H1 (cell line): ENCODE results near the gene CUEDC2. TPM values are rescaled to one million over a fixed set of nuclear protein-coding genes. Genes with fewer than 3 reads are reported as not detected.
A peak's percentile ranks its signal among the peaks of the same experiment; 100 is the strongest.

ENCODE experiments used
- CTCF ChIA-PET: fragments of 300-600 bp; sonication (Branson Sonifier 250); formaldehyde crosslinking; loops from one replicate; lab custom pipeline; 2021; ENCODE audit not compliant: partially characterized antibody; lab: Charles Lee
- POLR2A ChIA-PET: fragments of 300-600 bp; sonication (Branson Sonifier 250); formaldehyde crosslinking; loops from one replicate; lab custom pipeline; 2021; ENCODE audit warnings: inconsistent platforms; ENCODE audit not compliant: partially characterized antibody; lab: Charles Lee
- DNase-seq, 2 experiments: peaks; one replicate each; pipeline versions ENCODE4 v3.0.0 to v3.0.0-alpha.2; 2010 to 2022; ENCODE audit warnings: low spot score in 2 of 2, low read depth in 1 of 2, mixed read lengths in 1 of 2
- FAIRE-seq: peaks from 2 replicates; lab custom pipeline; 2011; peaks lifted over from hg19 to GRCh38; lab: Jason Lieb, UNC
- H2AFZ ChIP-seq: 2 replicates; pipeline ENCODE4 v1.8.1; 2012; ENCODE audit warnings: low read length, inconsistent platforms
- H2AK5ac ChIP-seq: 2 replicates; pipeline ENCODE4 v1.6.1; 2013; ENCODE audit warnings: low read depth, low read length
- H2BK120ac ChIP-seq: replicated peaks from 2 replicates; pipeline ENCODE3; 2013; ENCODE audit warnings: low read depth, low read length, inconsistent platforms
- H2BK12ac ChIP-seq: 2 replicates; pipeline ENCODE4 v1.6.1; 2013; ENCODE audit warnings: low read depth, low read length
- H2BK15ac ChIP-seq: 2 replicates; pipeline ENCODE4 v1.6.1; 2013; ENCODE audit warnings: low read length
- H2BK20ac ChIP-seq: 2 replicates; pipeline ENCODE4 v1.6.1; 2013; ENCODE audit warnings: low read length
- H2BK5ac ChIP-seq: 2 replicates; pipeline ENCODE4 v1.6.1; 2013; ENCODE audit warnings: low read depth, low read length
- H3K14ac ChIP-seq: 2 replicates; pipeline ENCODE4 v1.6.1; 2013; ENCODE audit warnings: inconsistent platforms; ENCODE audit not compliant: insufficient read length
- H3K18ac ChIP-seq: 2 replicates; pipeline ENCODE4 v1.6.1; 2013; ENCODE audit warnings: low read length; ENCODE audit errors: extremely low read depth
- H3K23ac ChIP-seq: 2 replicates; pipeline ENCODE4 v1.6.1; 2013; ENCODE audit warnings: inconsistent platforms; ENCODE audit not compliant: insufficient read length
- H3K23me2 ChIP-seq: 2 replicates; pipeline ENCODE4 v1.6.1; 2013; ENCODE audit warnings: low read depth, low read length
- H3K27ac ChIP-seq: 2 replicates; pipeline ENCODE4 v1.6.1; 2011; ENCODE audit warnings: low read depth, low read length, inconsistent platforms
- H3K27me3 ChIP-seq, 4 experiments: replicated peaks in 1 of 4; 1 replicate in 1 of 4; 2 replicates in 3 of 4; pipeline versions ENCODE4 v1.6.1 to v1.8.1; 2011 to 2013; ENCODE audit warnings: low read length in 3 of 4, mild to moderate bottlenecking in 3 of 4, inconsistent platforms in 2 of 4, mixed read lengths in 2 of 4, moderate library complexity in 1 of 4; ENCODE audit not compliant: control insufficient read depth in 3 of 4, insufficient read depth in 3 of 4; ENCODE audit errors: extremely low read depth in 1 of 4
- H3K36me3 ChIP-seq, 4 experiments: 2 replicates each; pipeline versions ENCODE4 v1.6.1 to v1.8.1; 2011 to 2013; ENCODE audit warnings: mild to moderate bottlenecking in 4 of 4, low read length in 3 of 4, moderate library complexity in 2 of 4, control low read depth in 1 of 4, inconsistent platforms in 1 of 4; ENCODE audit not compliant: insufficient read depth in 4 of 4, control insufficient read depth in 2 of 4
- H3K4ac ChIP-seq: replicated peaks from 2 replicates; pipeline ENCODE3; 2013; ENCODE audit warnings: low read length, low read depth, mixed read lengths, inconsistent platforms; ENCODE audit not compliant: insufficient read length
- H3K4me1 ChIP-seq, 4 experiments: replicated peaks in 1 of 4; 1 replicate in 1 of 4; 2 replicates in 3 of 4; pipeline versions ENCODE4 v1.6.1 to v1.8.1; 2011 to 2013; ENCODE audit warnings: low read length in 3 of 4, inconsistent platforms in 2 of 4, mixed read lengths in 1 of 4; ENCODE audit not compliant: insufficient read depth in 4 of 4, control insufficient read depth in 3 of 4
- H3K4me2 ChIP-seq, 2 experiments: 2 replicates each; pipeline versions ENCODE4 v1.6.1 to v1.8.1; 2011 to 2013; ENCODE audit warnings: low read depth in 2 of 2, low read length in 2 of 2, control low read depth in 1 of 2, inconsistent platforms in 1 of 2, mild to moderate bottlenecking in 1 of 2; ENCODE audit not compliant: insufficient read depth in 1 of 2
- H3K4me3 ChIP-seq, 4 experiments: fragments of 200-600, 300-600 bp in 1 of 4; sonication (generic), shearing (Covaris generic), sonication (Bioruptor Twin) in 1 of 4; 2 replicates each; pipeline versions ENCODE4 v1.5.1 to v1.8.1; 2011 to 2016; ENCODE audit warnings: low read length in 4 of 4, low read depth in 3 of 4, control low read depth in 2 of 4, inconsistent platforms in 2 of 4, mild to moderate bottlenecking in 2 of 4, mixed read lengths in 1 of 4, moderate library complexity in 1 of 4; ENCODE audit not compliant: insufficient read depth in 2 of 4; ENCODE audit errors: extremely low read depth in 1 of 4
- H3K56ac ChIP-seq: replicated peaks from 2 replicates; pipeline ENCODE3; 2013; ENCODE audit warnings: low read depth, mild to moderate bottlenecking, mixed read lengths, low read length, inconsistent platforms; ENCODE audit not compliant: insufficient read length
- H3K79me1 ChIP-seq: 2 replicates; pipeline ENCODE4 v1.6.1; 2013; ENCODE audit warnings: low read depth, low read length, control low read depth
- H3K79me2 ChIP-seq, 2 experiments: 2 replicates each; pipeline versions ENCODE4 v1.6.1 to v1.8.1; 2012 to 2013; ENCODE audit warnings: low read length in 2 of 2, mild to moderate bottlenecking in 2 of 2, inconsistent platforms in 1 of 2; ENCODE audit not compliant: insufficient read depth in 2 of 2, control insufficient read depth in 1 of 2
- H3K9ac ChIP-seq, 4 experiments: replicated peaks in 1 of 4; 1 replicate in 1 of 4; 2 replicates in 3 of 4; pipeline versions ENCODE4 v1.6.1 to v1.8.1; 2011 to 2013; ENCODE audit warnings: low read depth in 3 of 4, low read length in 3 of 4, control low read depth in 2 of 4, mild to moderate bottlenecking in 2 of 4, moderate library complexity in 2 of 4, inconsistent platforms in 1 of 4; ENCODE audit errors: extremely low read depth in 1 of 4
- H3K9me3 ChIP-seq, 2 experiments: 2 replicates each; pipeline versions ENCODE4 v1.6.1 to v1.8.1; 2012 to 2013; ENCODE audit warnings: mild to moderate bottlenecking in 2 of 2, moderate library complexity in 2 of 2, control low read depth in 1 of 2, inconsistent platforms in 1 of 2, low read depth in 1 of 2, low read length in 1 of 2, mixed read lengths in 1 of 2; ENCODE audit not compliant: insufficient read depth in 2 of 2
- H4K20me1 ChIP-seq, 2 experiments: replicated peaks in 1 of 2; 2 replicates each; pipeline versions ENCODE3 to v1.8.1; 2011 to 2013; ENCODE audit warnings: inconsistent platforms in 2 of 2, low read length in 2 of 2, mild to moderate bottlenecking in 1 of 2; ENCODE audit not compliant: insufficient read depth in 2 of 2, control insufficient read depth in 1 of 2
- H4K5ac ChIP-seq: 2 replicates; pipeline ENCODE4 v1.6.1; 2013; ENCODE audit warnings: low read length, low read depth, mixed read lengths, inconsistent platforms; ENCODE audit not compliant: insufficient read length
- H4K8ac ChIP-seq: 2 replicates; pipeline ENCODE4 v1.8.0; 2013; ENCODE audit warnings: mild to moderate bottlenecking, moderate library complexity, low read length, inconsistent platforms; ENCODE audit not compliant: insufficient read depth; ENCODE audit errors: extremely low read depth
- H4K91ac ChIP-seq: replicated peaks from 2 replicates; pipeline ENCODE3; 2013; ENCODE audit warnings: low read length, mixed read lengths, inconsistent platforms; ENCODE audit not compliant: insufficient read length
- CTCF ChIP-seq, 3 experiments: IDR thresholded peaks; 1 replicate in 2 of 3; 2 replicates in 1 of 3; pipeline versions ENCODE4 v1.5.1 to v1.6.1; 2011; ENCODE audit warnings: low read length in 3 of 3, mild to moderate bottlenecking in 3 of 3, inconsistent platforms in 2 of 3, low read depth in 1 of 3, moderate library complexity in 1 of 3; ENCODE audit not compliant: insufficient read depth in 1 of 3; ENCODE audit errors: control extremely low read depth in 1 of 3
- RAD21 ChIP-seq, 2 experiments: IDR thresholded peaks in 1 of 2; conservative IDR thresholded peaks in 1 of 2; 2 replicates each; pipeline ENCODE4 v1.6.1; 2011; ENCODE audit warnings: low read depth in 2 of 2, low read length in 2 of 2, improper control_type of control experiment in 1 of 2, inconsistent platforms in 1 of 2, mild to moderate bottlenecking in 1 of 2, moderate library complexity in 1 of 2
- RBBP5 ChIP-seq: IDR thresholded peaks from 2 replicates; pipeline ENCODE4 v1.7.1; 2012; ENCODE audit warnings: low read depth, mild to moderate bottlenecking, inconsistent platforms, low read length, moderate library complexity, borderline replicate concordance
- WGBS, 2 experiments: shearing (Covaris generic) in 1 of 2; methylation state at CpG; one replicate each; pipeline versions ENCODE4 v1.1.6 to v1.1.7; 2013 to 2015; ENCODE audit warnings: low lambda C conversion rate in 2 of 2, mixed read lengths in 2 of 2, inconsistent platforms in 1 of 2, low coverage in 1 of 2, missing lambda C conversion rate in 1 of 2; ENCODE audit not compliant: insufficient replicate concordance in 2 of 2, insufficient coverage in 1 of 2, insufficient read length in 1 of 2; ENCODE audit errors: extremely low coverage in 1 of 2, missing lambda C conversion rate in 1 of 2; 5-methylcytosine and 5-hydroxymethylcytosine counted together
- polyA plus RNA-seq, 7 experiments: library from polyadenylated mRNA; depleted of rRNA in 3 of 7; stranded (reverse) in 5 of 7; unstranded in 2 of 7; fragments of >200 nt in 5 of 7; fragments of 200-250 nt in 2 of 7; gene quantifications; 1 replicate in 5 of 7; 2 replicates in 1 of 7; 4 replicates in 1 of 7; pipeline versions ENCODE4 v1.2.1 to v1.2.3, GENCODE V29; 2011 to 2013; ENCODE audit warnings: missing spikeins in 2 of 7, mixed read lengths in 2 of 7
- total RNA-seq: library from RNA; stranded (reverse); fragmentation: NEBNext Ultra II Directional; extraction: Animal tissue kit (Norgen Biotek cat#: 25700); gene quantifications from 2 replicates; pipeline ENCODE4 v1.2.1, GENCODE V29; 2021

CUEDC2 gene
- total and polyA plus RNA-seq, 2 of the 8 experiments (the other 6 are each of a cell fraction or from before 2014, with no cell fraction given): 41.7 to 55.2 TPM

DNA sequence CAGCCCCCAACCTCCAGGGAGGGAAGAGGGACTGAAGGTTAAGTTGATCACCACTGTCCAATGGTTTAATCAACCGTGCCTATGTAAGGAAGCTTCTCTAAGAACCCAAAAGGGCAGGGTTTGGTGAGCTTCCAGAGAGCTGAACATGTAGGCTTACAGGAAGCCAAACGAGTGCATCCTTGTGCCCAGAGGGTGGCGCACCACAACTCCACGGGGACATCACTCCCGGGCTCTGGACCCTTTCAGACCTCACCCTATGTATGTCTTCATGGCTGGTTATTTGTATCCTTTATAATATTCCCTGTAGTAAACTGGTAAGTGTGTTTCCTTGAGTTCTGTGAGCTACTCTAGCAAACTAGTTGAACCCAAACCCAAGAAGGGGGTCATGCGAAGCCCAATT lies 48.3 kb downstream of the CUEDC2 start:
- Histone ChIP-seq H4K20me1 (peaks cover 0 to 2% of the 10 kb centered on the region in 2 experiments), H3K23ac (no peak overlapping the region), H2BK120ac (no peak overlapping the region), H3K79me1 (no peaks in the 10 kb centered on the region), H3K23me2 (no peaks in the 10 kb centered on the region), H2AFZ (no peak overlapping the region), H3K9me3 (no peaks in the 10 kb centered on the region), H3K56ac (no peak overlapping the region), H2BK5ac (no peak overlapping the region), H2BK12ac (no peak overlapping the region), H3K9ac (no peak overlapping the region), H2BK15ac (no peak overlapping the region), H3K18ac (no peak overlapping the region), H3K27me3 (no peaks in the 10 kb centered on the region), H2BK20ac (no peak overlapping the region), H3K4me1 (0 out of 7 replicates have a peak, but pooled peaks cover 0 to 2% (median 0%) of the 10 kb centered on the region in 4 experiments), H3K79me2 (no peaks in the 10 kb centered on the region), H3K36me3 (peaks cover 3 to 15% (median 7%) of the 10 kb centered on the region in 4 experiments; a peak in 5 of 8 replicates), H3K4ac (no peak overlapping the region), H4K91ac (no peak overlapping the region), H3K4me2 (no peak overlapping the region), H3K27ac (no peak overlapping the region), H4K8ac (no peak overlapping the region), H3K14ac (no peak overlapping the region), H3K4me3 (no peak overlapping the region), H4K5ac (no peak overlapping the region), H2AK5ac (no peak overlapping the region)
- 48% methylated on average over 6 of the region's 6 CpGs; no CpG with 5 or more reads in 1 of the 2 experiments for WGBS, 2 experiments
- DNase-seq (peak in 1 of 2 experiments; percentile 63), FAIRE-seq (peak; percentile 82)
- peak; percentile 83 to 87 (median 84) for TF ChIP-seq CTCF (IDR thresholded peaks at IDR 0.05; ENCODE audit: control extremely low read depth in 1 of 3, insufficient read depth in 1 of 3, low read depth in 1 of 3, low read length in 3 of 3)
- peak; percentile 66 to 72 for TF ChIP-seq RAD21 (IDR thresholded peaks at IDR 0.05 in 1 of 2, conservative IDR thresholded peaks at IDR 0.05 in 1 of 2; ENCODE audit: low read depth in 2 of 2, low read length in 2 of 2)
- TF ChIP-seq RBBP5: no peak
- ChIA-PET CTCF (interaction anchor here (0.6 to 17.7 kb wide), 34 partner anchors 10 to 327 kb away, joined by 3 to 357 read pairs (median 5); partner anchors contain the start of genes ELOVL3, FBXL15 and NFKB2), POLR2A (interaction anchor here (0.8 to 2.3 kb wide), 3 partner anchors 16 to 153 kb away, joined by 3 to 9 read pairs (median 4); no protein-coding TSS in a partner anchor)
